Skeletal muscle tissue (tissue), 4 donors: ENCODE results near the gene GRIK3. TPM values are rescaled to one million over a fixed set of nuclear protein-coding genes. Genes with fewer than 3 reads are reported as not detected.

ENCODE experiments used
- H3K27ac ChIP-seq: one replicate; pipeline ENCODE4 v1.7.0; 2013; ENCODE audit warnings: mild to moderate bottlenecking, low read depth, low read length, inconsistent platforms
- H3K27me3 ChIP-seq, 3 donors: one replicate each; pipeline ENCODE4 v1.7.0; 2013; ENCODE audit warnings: low read length in 3 of 3; ENCODE audit not compliant: control insufficient read depth in 3 of 3, insufficient read depth in 3 of 3
- H3K36me3 ChIP-seq, 3 donors: one replicate each; pipeline ENCODE4 v1.7.0; 2013; ENCODE audit warnings: low read length in 3 of 3; ENCODE audit not compliant: control insufficient read depth in 3 of 3, insufficient read depth in 3 of 3
- H3K4me1 ChIP-seq, 3 donors: one replicate each; pipeline ENCODE4 v1.7.0; 2013; ENCODE audit warnings: low read length in 3 of 3, mild to moderate bottlenecking in 3 of 3; ENCODE audit not compliant: control insufficient read depth in 3 of 3, insufficient read depth in 3 of 3
- H3K4me3 ChIP-seq, 3 donors: one replicate each; pipeline ENCODE4 v1.7.0; 2013; ENCODE audit warnings: low read length in 3 of 3
- H3K9ac ChIP-seq, 3 donors: one replicate each; pipeline ENCODE4 v1.7.0; 2013; ENCODE audit warnings: low read length in 3 of 3, mild to moderate bottlenecking in 3 of 3, moderate library complexity in 2 of 3, low read depth in 1 of 3
- H3K9me3 ChIP-seq, 3 donors: one replicate each; pipeline ENCODE4 v1.7.0; 2013; ENCODE audit warnings: low read length in 3 of 3; ENCODE audit not compliant: control insufficient read depth in 3 of 3
- total RNA-seq: library from RNA; depleted of rRNA; stranded (reverse); fragments of >200 nt; gene quantifications from one replicate; pipeline ENCODE4 v1.2.3, GENCODE V29; 2014
- donor health status: Osteomylitis.

The GRIK3 gene
- total RNA-seq, 1 donor from 2014 or later, result 0.52 TPM

- peaks cover 31 to 46% (median 36%) of the 10 kb centered on the region in 3 donors for H3K27me3 ChIP-seq
- H3K4me1 ChIP-seq, result peaks cover 0 to 4% (median 0%) of the 10 kb centered on the region in 3 donors
- H3K36me3 ChIP-seq, result no peaks in the 10 kb centered on the region
These were observed 47.0 kb downstream of the GRIK3 start for GRCh38 chr1:36987276-36987675.

GRCh38 chr1:36986241-36986985 is 47.9 kb downstream of the GRIK3 start:
- Histone ChIP-seq H3K9me3 (no peaks in the 10 kb centered on the region), H3K27ac (no peak overlapping the region), H3K4me3 (no peak overlapping the region), H3K36me3 (no peaks in the 10 kb centered on the region), H3K9ac (no peak overlapping the region), H3K27me3 (peaks cover 36 to 50% (median 41%) of the 10 kb centered on the region in 3 donors), H3K4me1 (peaks cover 0 to 4% (median 0%) of the 10 kb centered on the region in 3 donors)

More at GRCh38 chr1:36987276-36987675, 47.0 kb downstream of the GRIK3 start:
- Histone ChIP-seq H3K9me3 (no peaks in the 10 kb centered on the region), H3K27ac (no peak overlapping the region), H3K4me3 (no peak overlapping the region), H3K9ac (no peak overlapping the region)

DNA sequence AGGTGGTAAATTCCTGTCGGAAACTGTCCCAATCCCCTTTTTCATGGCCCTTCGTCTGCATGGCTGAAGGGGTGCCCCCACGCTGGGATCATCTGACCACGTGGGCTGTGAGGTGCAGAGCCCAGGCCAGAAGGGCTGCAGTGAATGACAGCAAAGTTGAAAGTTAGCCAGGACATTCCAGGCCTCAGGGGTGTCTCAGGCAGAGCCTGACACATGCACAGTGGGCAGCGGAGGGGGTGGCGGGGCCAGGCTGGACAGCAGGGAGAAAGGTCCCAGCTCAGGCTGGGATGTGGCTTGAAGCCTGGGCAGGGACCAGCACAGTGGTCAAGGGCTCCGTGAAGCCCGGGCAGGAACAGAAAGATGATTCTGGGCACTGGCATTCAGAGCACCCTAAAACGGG is 49.6 kb downstream of the GRIK3 start:
- Histone ChIP-seq H3K4me1 (peaks cover 0 to 4% (median 0%) of the 10 kb centered on the region in 3 donors), H3K4me3 (no peak overlapping the region), H3K27ac (no peak overlapping the region), H3K9me3 (no peaks in the 10 kb centered on the region), H3K9ac (no peak overlapping the region), H3K36me3 (no peaks in the 10 kb centered on the region), H3K27me3 (peaks cover 31 to 55% (median 48%) of the 10 kb centered on the region in 3 donors)

GRCh38 chr1:36984026-36984425 is 50.3 kb downstream of the GRIK3 start:
- peaks cover 34 to 53% (median 50%) of the 10 kb centered on the region in 3 donors for H3K27me3 ChIP-seq
- H3K27ac ChIP-seq, result no peak overlapping the region
- no peak overlapping the region for H3K4me3 ChIP-seq
- no peak overlapping the region for H3K9ac ChIP-seq
- peaks cover 0 to 4% (median 0%) of the 10 kb centered on the region in 3 donors for H3K9me3 ChIP-seq
- peaks cover 0 to 1% (median 0%) of the 10 kb centered on the region in 3 donors for H3K4me1 ChIP-seq
- H3K36me3 ChIP-seq, result no peaks in the 10 kb centered on the region

DNA sequence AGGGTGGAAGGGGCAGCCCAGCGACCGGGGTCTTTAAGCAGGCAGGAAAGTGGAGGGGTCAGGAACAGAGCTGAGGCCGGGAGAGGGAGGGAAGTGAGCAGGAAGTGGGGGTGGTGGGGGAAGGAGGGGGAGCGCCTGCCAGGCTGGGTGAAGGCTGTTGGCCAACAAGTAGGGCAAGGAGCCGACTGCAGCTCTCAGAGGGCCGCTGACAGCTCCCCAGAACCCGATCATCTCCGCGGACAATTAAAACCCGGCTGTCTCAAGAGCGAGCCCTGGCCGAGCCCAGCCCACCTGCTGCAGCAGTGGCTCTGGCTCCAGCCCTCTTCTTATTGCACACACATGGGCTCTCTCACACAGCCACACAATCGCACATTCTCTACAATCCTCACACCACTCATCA is 51.6 kb downstream of the GRIK3 start:
- Histone ChIP-seq H3K4me1 (no peaks in the 10 kb centered on the region), H3K27ac (no peak overlapping the region), H3K36me3 (no peaks in the 10 kb centered on the region), H3K9me3 (peaks cover 4 to 9% (median 4%) of the 10 kb centered on the region in 3 donors), H3K27me3 (peaks cover 40 to 58% (median 57%) of the 10 kb centered on the region in 3 donors), H3K9ac (no peak overlapping the region), H3K4me3 (no peak overlapping the region)

- H3K4me3 ChIP-seq, result no peak overlapping the region
- H3K9me3 ChIP-seq, result peaks cover 4 to 9% (median 4%) of the 10 kb centered on the region in 3 donors
- no peaks in the 10 kb centered on the region for H3K36me3 ChIP-seq
- H3K4me1 ChIP-seq, result no peaks in the 10 kb centered on the region
- H3K27ac ChIP-seq, result no peak overlapping the region
- H3K9ac ChIP-seq, result no peak overlapping the region
- peaks cover 35 to 57% (median 54%) of the 10 kb centered on the region in 3 donors for H3K27me3 ChIP-seq
These were observed 52.3 kb downstream of the GRIK3 start for GRCh38 chr1:36981771-36982622.

- Histone ChIP-seq H3K4me3 (no peak overlapping the region), H3K27me3 (peaks cover 35 to 62% (median 53%) of the 10 kb centered on the region in 3 donors), H3K9me3 (peaks cover 4 to 9% (median 4%) of the 10 kb centered on the region in 3 donors), H3K36me3 (no peaks in the 10 kb centered on the region), H3K4me1 (no peaks in the 10 kb centered on the region), H3K27ac (no peak overlapping the region), H3K9ac (no peak overlapping the region)
These were observed 53.2 kb downstream of the GRIK3 start for GRCh38 chr1:36981126-36981525.

DNA sequence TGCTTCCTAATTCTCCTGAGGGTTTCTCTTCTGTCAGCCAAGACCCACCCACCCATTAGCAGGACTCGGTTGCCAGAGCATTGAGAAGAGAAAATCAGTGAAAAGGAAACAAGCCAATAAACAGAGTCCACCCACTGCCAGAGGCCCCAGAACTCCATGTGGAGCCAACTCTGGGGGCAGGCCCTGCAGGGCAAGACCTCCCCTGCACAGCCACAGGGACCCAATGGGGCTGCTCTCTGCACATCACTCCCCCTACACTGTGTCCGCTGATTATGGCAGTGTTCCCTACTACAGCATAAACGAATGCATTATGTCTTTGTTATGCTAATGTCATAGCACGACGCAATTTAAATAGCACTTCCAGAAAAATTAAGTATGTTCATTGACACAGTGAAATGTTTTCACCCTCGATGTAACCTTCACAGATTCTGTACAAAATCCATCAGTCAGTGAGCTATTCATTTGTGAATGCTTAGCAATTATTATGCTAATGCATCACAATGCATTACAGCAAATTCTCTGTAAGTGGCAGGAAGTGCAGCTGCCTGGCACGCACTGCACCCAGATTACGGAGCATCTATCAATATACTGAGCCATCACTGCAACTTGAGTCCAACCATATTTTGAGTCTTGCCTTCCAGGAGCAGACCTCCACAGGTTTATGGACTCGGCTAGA is 56.4 kb downstream of the GRIK3 start:
- no peaks in the 10 kb centered on the region for H3K4me1 ChIP-seq
- H3K4me3 ChIP-seq, result no peak overlapping the region
- H3K9me3 ChIP-seq, result peaks cover 4 to 9% (median 4%) of the 10 kb centered on the region in 3 donors
- no peak overlapping the region for H3K27ac ChIP-seq
- H3K27me3 ChIP-seq, result peaks cover 29 to 41% (median 40%) of the 10 kb centered on the region in 3 donors
- no peak overlapping the region for H3K9ac ChIP-seq
- no peaks in the 10 kb centered on the region for H3K36me3 ChIP-seq

DNA sequence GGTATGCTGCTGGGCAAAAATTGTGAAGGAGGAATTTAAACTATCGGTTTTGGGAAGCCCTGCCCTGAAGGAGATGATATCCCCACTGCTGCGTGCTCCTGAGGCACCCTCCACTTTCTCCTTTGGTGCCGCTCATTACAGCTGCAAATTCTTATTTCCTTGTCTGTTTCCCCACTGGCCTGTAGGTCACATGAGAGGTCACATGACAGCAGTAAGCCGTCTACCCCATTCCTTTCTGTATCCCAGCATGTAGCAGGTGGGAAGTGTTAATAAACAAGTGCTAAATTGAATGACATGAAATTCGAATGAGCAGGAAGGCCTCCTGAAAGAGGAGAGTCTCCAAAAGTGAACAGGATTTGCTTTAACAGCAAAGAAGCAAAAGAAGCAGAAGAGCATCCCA is 58.7 kb downstream of the GRIK3 start:
- no peaks in the 10 kb centered on the region for H3K4me1 ChIP-seq
- H3K27ac ChIP-seq, result no peak overlapping the region
- peaks cover 4 to 9% (median 4%) of the 10 kb centered on the region in 3 donors for H3K9me3 ChIP-seq
- no peak overlapping the region for H3K4me3 ChIP-seq
- no peaks in the 10 kb centered on the region for H3K36me3 ChIP-seq
- H3K9ac ChIP-seq, result no peak overlapping the region
- H3K27me3 ChIP-seq, result peaks cover 16 to 28% (median 23%) of the 10 kb centered on the region in 3 donors
